Ishikawa (cell line): Measurements from ENCODE around the gene TMC7.

ENCODE experiments used
- CEBPB ChIP-seq: IDR thresholded peaks from 2 replicates; pipeline ENCODE4 v1.6.1; 2012
- CREB1 ChIP-seq: IDR thresholded peaks from 2 replicates; pipeline ENCODE4 v1.6.1; 2012; ENCODE audit warnings: low read depth
- EGR1 ChIP-seq: IDR thresholded peaks from 2 replicates; pipeline ENCODE4 v1.6.1; 2012
- EP300 ChIP-seq: IDR thresholded peaks from 2 replicates; pipeline ENCODE4 v1.6.1; 2012; ENCODE audit warnings: borderline replicate concordance
- FOXM1 ChIP-seq: IDR thresholded peaks from 2 replicates; pipeline ENCODE4 v1.6.1; 2012; ENCODE audit warnings: low read depth, borderline replicate concordance
- MAX ChIP-seq: IDR thresholded peaks from 2 replicates; pipeline ENCODE4 v1.6.1; 2012
- NFIC ChIP-seq: IDR thresholded peaks from 2 replicates; pipeline ENCODE4 v1.6.1; 2012
- RAD21 ChIP-seq: IDR thresholded peaks from 2 replicates; pipeline ENCODE4 v1.6.1; 2012; ENCODE audit warnings: low read depth
- REST ChIP-seq: IDR thresholded peaks from 2 replicates; pipeline ENCODE4 v1.6.1; 2012; ENCODE audit warnings: low read depth, mild to moderate bottlenecking
- TAF1 ChIP-seq: IDR thresholded peaks from 2 replicates; pipeline ENCODE4 v1.6.1; 2012; ENCODE audit warnings: low read depth, mild to moderate bottlenecking
- TCF12 ChIP-seq: IDR thresholded peaks from 2 replicates; pipeline ENCODE4 v1.6.1; 2012; ENCODE audit warnings: low read depth
- TEAD4 ChIP-seq: IDR thresholded peaks from 2 replicates; pipeline ENCODE4 v1.6.1; 2012
- USF1 ChIP-seq: IDR thresholded peaks from 2 replicates; pipeline ENCODE4 v1.6.1; 2012
- YY1 ChIP-seq: IDR thresholded peaks from 2 replicates; pipeline ENCODE4 v1.6.1; 2012; ENCODE audit warnings: low read depth
- ZBTB7A ChIP-seq: IDR thresholded peaks from 2 replicates; pipeline ENCODE4 v1.6.1; 2012; ENCODE audit warnings: low read depth

The TMC7 gene

GRCh38 chr16:19068237-19068815 is 84.6 kb downstream of the TMC7 start:
- TF ChIP-seq FOXM1 (no peak), ZBTB7A (no peak), EP300 (no peak), TCF12 (no peak), MAX (no peak), TEAD4 (no peak), NFIC (no peak), RAD21 (no peak), CREB1 (no peak), EGR1 (no peak), CEBPB (no peak), TAF1 (no peak), REST (no peak), YY1 (no peak), USF1 (no peak)

GRCh38 chr16:19071811-19072777 is 88.4 kb downstream of the TMC7 start:
- TF ChIP-seq TAF1 (no peak), FOXM1 (no peak), NFIC (no peak), EGR1 (no peak), TCF12 (no peak), RAD21 (peak; percentile 81), CREB1 (no peak), ZBTB7A (no peak)

GRCh38 chr16:19073344-19073743 is 89.6 kb downstream of the TMC7 start:
- TF ChIP-seq ZBTB7A (no peak), TEAD4 (no peak), USF1 (no peak), REST (no peak), CREB1 (no peak), EP300 (no peak), YY1 (no peak), RAD21 (no peak), CEBPB (no peak), TCF12 (no peak), TAF1 (no peak), NFIC (no peak), EGR1 (no peak), FOXM1 (no peak), MAX (no peak)

- TF ChIP-seq REST (no peak), YY1 (no peak), TAF1 (no peak), CREB1 (no peak), TEAD4 (no peak), MAX (no peak), USF1 (no peak), TCF12 (no peak), RAD21 (no peak), FOXM1 (no peak), NFIC (no peak), EGR1 (no peak), EP300 (no peak), ZBTB7A (no peak), CEBPB (no peak)
Measured at GRCh38 chr16:19073863-19074262, 90.1 kb downstream of the TMC7 start.
